Heart left ventricle (tissue), 13 donors: ENCODE measurements around the gene MEG3.

Experiments
- CTCF ChIP-seq, 12 donors: fragments of 200-600 bp; sonication (generic) in 4 of 12; IDR thresholded peaks; one replicate each; pipeline versions ENCODE4 v1.5.0 to v1.8.0; 2018 to 2022; ENCODE audit warnings: antibody characterized with exemption in 12 of 12, mild to moderate bottlenecking in 5 of 12
- POLR2A ChIP-seq, 2 donors: fragments of 450-650 bp; IDR thresholded peaks; one replicate each; pipeline ENCODE4 v1.6.1; 2017; ENCODE audit warnings: antibody characterized with exemption in 2 of 2, mild to moderate bottlenecking in 2 of 2, moderate library complexity in 2 of 2
- donor health status: ischemic (EF 13 %, LVEDD 7.1; RV severe dilation, severe dysfunction).
- donor health status: DM: no; HTN: yes; CAD: no.
- donor health status: DM: no; HTN: no; CAD: no.
- donor health status: ischemic (EF 25% LVEDD 6.9; RV normal size, moderate dysfunction).
- donor health status: ischemic (EF 25% LVEDD 5.7; RV mildly dilated, moderate dysfunction).
- donor health status: ischemic (EF 35%, LVEDD 5.7; RV mildly dilated, moderate dysfunction).
- donor health status: nonischemic (EF 11% LVEDD 7.7; RV severe dilation, severe dysfunction).
- donor health status: DM: yes; HTN: yes; CAD: no.
- donor health status: PGD.
- donor health status: ischemic (EF 29% LVEDD 5.4; RV normal size, mild dysfunction).
- donor health status: nonischemic (EF 23%, LVEDD 6.1; RV moderate dilation, normal function).

DNA sequence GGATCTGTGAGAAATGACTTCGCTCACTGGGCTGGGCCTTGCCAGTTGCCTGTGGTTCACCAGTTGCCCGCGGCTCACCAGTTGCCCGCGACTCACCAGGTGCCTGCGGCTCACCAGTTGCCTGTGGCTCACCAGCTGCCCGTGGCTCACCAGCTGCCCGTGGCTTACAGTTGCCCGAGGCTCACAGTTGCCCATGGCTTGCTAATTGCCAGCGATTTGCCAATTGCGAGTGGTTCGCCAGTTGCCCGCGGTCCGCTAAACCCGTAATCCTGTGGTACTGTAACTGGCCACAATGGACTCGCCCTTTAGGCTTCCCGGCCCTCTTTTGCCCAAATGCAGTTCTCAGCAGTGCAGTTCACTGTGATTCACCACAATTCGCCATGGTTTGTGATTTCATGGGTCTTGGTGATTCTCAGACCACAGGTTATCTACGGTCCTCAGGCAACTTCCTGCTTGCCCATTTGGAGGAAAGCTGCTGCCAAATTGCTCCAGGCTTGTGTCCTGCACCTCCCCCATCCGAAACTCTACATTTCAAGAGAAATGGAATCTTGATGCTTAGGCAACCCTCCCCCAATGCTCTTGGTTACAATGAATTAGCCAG is 15.0 kb upstream of the MEG3 start:
- TF ChIP-seq CTCF (IDR thresholded peaks at IDR 0.05), result no peak
- TF ChIP-seq POLR2A (IDR thresholded peaks at IDR 0.05), result no peak
